B cell (primary cell): ENCODE data around the gene CDC42BPA. TPM values are rescaled to one million over a fixed set of nuclear protein-coding genes. Genes with fewer than 3 reads are reported as not detected.

ENCODE experiments used
- ATAC-seq: fragments of 200-7000 bp; cut with Tn5 transposase; one replicate; pipeline ENCODE4 v1.10.0; 2021; ENCODE audit warnings: low read depth, mild to moderate bottlenecking, moderate number of reproducible peaks, moderate library complexity
- CTCF ChIA-PET: fragments of 350-600 bp; sonication (Branson Sonifier 250); formaldehyde crosslinking; loops from one replicate; lab custom pipeline; 2021; ENCODE audit warnings: antibody characterized with exemption, inconsistent platforms; lab: Charles Lee
- POLR2A ChIA-PET: fragments of 350-600 bp; sonication (Branson Sonifier 250); formaldehyde crosslinking; loops from one replicate; lab custom pipeline; 2021; ENCODE audit warnings: antibody characterized with exemption; lab: Charles Lee
- DNase-seq: peaks from one replicate; pipeline ENCODE4 v3.0.0; 2013
- H2AFZ ChIP-seq: 2 replicates; pipeline ENCODE4 v1.6.1; 2012; ENCODE audit warnings: mild to moderate bottlenecking, low read depth, low read length; ENCODE audit not compliant: insufficient read depth, poor library complexity, severe bottlenecking
- H3K27ac ChIP-seq, 2 donors: 1 replicate in 1 of 2; 2 replicates in 1 of 2; pipeline ENCODE4 v1.5.1; 2012 to 2013; ENCODE audit warnings: low read length in 2 of 2, mild to moderate bottlenecking in 2 of 2, moderate library complexity in 1 of 2
- H3K27me3 ChIP-seq, 4 experiments: fragments of 200-600 bp in 1 of 4; sonication (generic) in 1 of 4; replicated peaks in 1 of 4; 1 replicate in 2 of 4; 2 replicates in 2 of 4; pipeline versions ENCODE4 v1.6.1 to v1.7.0; 2013 to 2016; ENCODE audit warnings: low read length in 3 of 4, mild to moderate bottlenecking in 2 of 4, mixed read lengths in 1 of 4, moderate library complexity in 1 of 4; ENCODE audit not compliant: insufficient read depth in 4 of 4, control insufficient read depth in 3 of 4; ENCODE audit errors: control extremely low read depth in 1 of 4
- H3K36me3 ChIP-seq, 2 experiments: replicated peaks in 1 of 2; 1 replicate in 1 of 2; 2 replicates in 1 of 2; pipeline versions ENCODE4 v1.6.1 to v1.7.1; 2013; ENCODE audit warnings: low read length in 1 of 2; ENCODE audit not compliant: insufficient read depth in 2 of 2, control insufficient read depth in 1 of 2; ENCODE audit errors: control extremely low read depth in 1 of 2, extremely low read depth in 1 of 2
- H3K4me1 ChIP-seq, 2 donors: fragments of 200-600 bp in 1 of 2; sonication (generic) in 1 of 2; 1 replicate in 1 of 2; 2 replicates in 1 of 2; pipeline versions ENCODE4 v1.5.1 to v1.6.1; 2013 to 2017; ENCODE audit warnings: low read length in 2 of 2; ENCODE audit not compliant: control insufficient read depth in 2 of 2, insufficient read depth in 2 of 2
- H3K4me2 ChIP-seq: replicated peaks from 2 replicates; pipeline ENCODE3; 2012; ENCODE audit warnings: mild to moderate bottlenecking, low read depth, low read length; ENCODE audit not compliant: poor library complexity, severe bottlenecking
- H3K4me3 ChIP-seq, 5 experiments: fragments of 200-600 bp in 1 of 5; sonication (generic) in 1 of 5; 1 replicate in 3 of 5; 2 replicates in 2 of 5; pipeline versions ENCODE4 v1.5.1 to v1.7.0; 2011 to 2016; ENCODE audit warnings: low read length in 4 of 5, mild to moderate bottlenecking in 4 of 5, low read depth in 2 of 5, control low read depth in 1 of 5, moderate library complexity in 1 of 5; ENCODE audit not compliant: insufficient read depth in 1 of 5; ENCODE audit errors: control extremely low read depth in 1 of 5, extremely low read depth in 1 of 5
- H3K79me2 ChIP-seq: fragments of 200-600 bp; sonication (generic); one replicate; pipeline ENCODE4 v1.6.0; 2016; ENCODE audit warnings: low read length; ENCODE audit not compliant: control insufficient read depth, insufficient read depth
- H3K9ac ChIP-seq: fragments of 200-600 bp; sonication (generic); 2 replicates; pipeline ENCODE4 v1.6.1; 2017; ENCODE audit warnings: mild to moderate bottlenecking, low read length, moderate library complexity
- H3K9me3 ChIP-seq, 3 donors: one replicate each; pipeline versions ENCODE4 v1.6.1 to v1.7.1; 2013; ENCODE audit warnings: low read length in 2 of 3; ENCODE audit not compliant: control insufficient read depth in 2 of 3, insufficient read depth in 1 of 3; ENCODE audit errors: control extremely low read depth in 1 of 3
- H4K20me1 ChIP-seq: 2 replicates; pipeline ENCODE4 v1.6.0; 2012; ENCODE audit warnings: mild to moderate bottlenecking, low read length; ENCODE audit not compliant: insufficient read depth, control insufficient read depth, poor library complexity, severe bottlenecking
- H3K27ac Mint-ChIP-seq: one replicate; pipeline ENCODE4 v1.8.0; 2021; ENCODE audit warnings: mixed read lengths
- H3K27me3 Mint-ChIP-seq: one replicate; pipeline ENCODE4 v1.8.0; 2021; ENCODE audit warnings: mixed read lengths
- H3K4me1 Mint-ChIP-seq: one replicate; pipeline ENCODE4 v1.8.0; 2021; ENCODE audit warnings: mixed read lengths
- H3K4me3 Mint-ChIP-seq: one replicate; pipeline ENCODE4 v1.8.0; 2021; ENCODE audit warnings: mixed read lengths
- H3K9me3 Mint-ChIP-seq: one replicate; pipeline ENCODE4 v1.8.0; 2022; ENCODE audit warnings: mixed read lengths; ENCODE audit not compliant: insufficient read depth
- EZH2 ChIP-seq: IDR thresholded peaks from 2 replicates; pipeline ENCODE4 v1.6.1; 2012; ENCODE audit warnings: borderline replicate concordance, low read depth, mild to moderate bottlenecking, moderate library complexity, low read length; ENCODE audit not compliant: insufficient read depth, poor library complexity, severe bottlenecking
- WGBS: methylation state at CpG from one replicate; pipeline ENCODE4 v1.1.5; 2013; ENCODE audit warnings: missing lambda C conversion rate; ENCODE audit not compliant: insufficient coverage; 5-methylcytosine and 5-hydroxymethylcytosine counted together
- intact Hi-C: fragments of 100-400 bp; cut with micrococcal nuclease; formaldehyde crosslinking; loops from one replicate; pipeline ENCODE4 v1.10.0; 2022
- polyA plus RNA-seq: library from polyadenylated mRNA; depleted of rRNA; stranded (reverse); fragments of >200 nt; gene quantifications from 2 replicates; pipeline ENCODE4 v1.2.3, GENCODE V29; 2012
- total RNA-seq, 2 donors: library from RNA; stranded (reverse); fragments of 120-200 nt in 1 of 2; gene quantifications; 1 replicate in 1 of 2; 2 replicates in 1 of 2; pipeline versions ENCODE4 v1.2.3 to v1.2.4, GENCODE V29; 2013 to 2022
- TF ChIP-seq, protein P1 (sequence below): fragments of 200-600 bp; IDR thresholded peaks from one replicate; pipeline ENCODE4 v1.8.0; 2022; ENCODE audit warnings: antibody characterized with exemption, mild to moderate bottlenecking

Gene CDC42BPA
- total and polyA plus RNA-seq, 2 donors (not counting 1 experiment from before 2014, with no cell fraction given), result 0.04 to 0.69 TPM

- DNase-seq (no peak), ATAC-seq (no peak)
- ChIA-PET CTCF (no interaction called here), POLR2A (no interaction called here)
- peaks cover 17% of the 10 kb centered on the region for H3K27me3 Mint-ChIP-seq
- no peaks in the 10 kb centered on the region for H3K4me1 ChIP-seq
- no peaks in the 10 kb centered on the region for H3K9me3 Mint-ChIP-seq
- H4K20me1 ChIP-seq, result no peaks in the 10 kb centered on the region
- peaks cover 0 to 1% (median 0%) of the 10 kb centered on the region in 4 experiments for H3K27me3 ChIP-seq
- no peak overlapping the region for H3K27ac Mint-ChIP-seq
- H3K79me2 ChIP-seq, result no peaks in the 10 kb centered on the region
- H3K27ac ChIP-seq, result no peak overlapping the region
- no peak overlapping the region for H3K9ac ChIP-seq
- H3K36me3 ChIP-seq, result no peaks in the 10 kb centered on the region
- H3K4me2 ChIP-seq, result no peak overlapping the region
- no peak for TF ChIP-seq EZH2
- TF ChIP-seq, protein P1, sequence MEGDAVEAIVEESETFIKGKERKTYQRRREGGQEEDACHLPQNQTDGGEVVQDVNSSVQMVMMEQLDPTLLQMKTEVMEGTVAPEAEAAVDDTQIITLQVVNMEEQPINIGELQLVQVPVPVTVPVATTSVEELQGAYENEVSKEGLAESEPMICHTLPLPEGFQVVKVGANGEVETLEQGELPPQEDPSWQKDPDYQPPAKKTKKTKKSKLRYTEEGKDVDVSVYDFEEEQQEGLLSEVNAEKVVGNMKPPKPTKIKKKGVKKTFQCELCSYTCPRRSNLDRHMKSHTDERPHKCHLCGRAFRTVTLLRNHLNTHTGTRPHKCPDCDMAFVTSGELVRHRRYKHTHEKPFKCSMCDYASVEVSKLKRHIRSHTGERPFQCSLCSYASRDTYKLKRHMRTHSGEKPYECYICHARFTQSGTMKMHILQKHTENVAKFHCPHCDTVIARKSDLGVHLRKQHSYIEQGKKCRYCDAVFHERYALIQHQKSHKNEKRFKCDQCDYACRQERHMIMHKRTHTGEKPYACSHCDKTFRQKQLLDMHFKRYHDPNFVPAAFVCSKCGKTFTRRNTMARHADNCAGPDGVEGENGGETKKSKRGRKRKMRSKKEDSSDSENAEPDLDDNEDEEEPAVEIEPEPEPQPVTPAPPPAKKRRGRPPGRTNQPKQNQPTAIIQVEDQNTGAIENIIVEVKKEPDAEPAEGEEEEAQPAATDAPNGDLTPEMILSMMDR, result no peak
- intact Hi-C loops, result no loop called here
- no peak overlapping the region for H3K4me3 Mint-ChIP-seq
- H3K4me1 Mint-ChIP-seq, result no peaks in the 10 kb centered on the region
- H3K4me3 ChIP-seq, result no peak overlapping the region
- no peak overlapping the region for H2AFZ ChIP-seq
- H3K9me3 ChIP-seq, result no peaks in the 10 kb centered on the region
- no CpG with 5 or more reads among the region's 2 CpGs for WGBS
These were observed 249.4 kb downstream of the CDC42BPA start for GRCh38 chr1:227068883-227069282.

DNA sequence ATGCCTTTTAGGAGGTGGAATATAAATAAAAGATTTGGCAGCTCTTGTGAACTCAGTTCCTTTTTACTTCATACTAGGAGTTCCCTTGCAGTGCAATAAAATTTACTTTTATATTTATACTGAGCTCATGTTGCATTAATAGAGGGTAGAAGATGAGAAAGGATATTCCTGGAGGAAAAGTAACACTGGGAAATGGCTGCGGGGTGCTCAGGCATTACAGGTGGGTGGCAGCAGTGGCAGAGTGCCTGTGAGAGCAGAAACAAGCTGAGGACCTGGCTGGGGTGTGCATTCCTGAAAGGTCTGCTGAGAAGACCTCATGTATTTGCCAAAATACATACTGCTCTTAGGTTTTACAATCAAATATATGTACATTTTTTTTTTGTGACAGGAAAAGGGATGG lies 251.3 kb downstream of the CDC42BPA start:
- no peaks in the 10 kb centered on the region for H4K20me1 ChIP-seq
- TF ChIP-seq, protein P1, result no peak
- no peak for TF ChIP-seq EZH2
- no peak overlapping the region for H3K27ac Mint-ChIP-seq
- DNase-seq (no peak), ATAC-seq (no peak)
- no peak overlapping the region for H2AFZ ChIP-seq
- no peak overlapping the region for H3K9ac ChIP-seq
- H3K4me3 Mint-ChIP-seq, result no peak overlapping the region
- CTCF ChIA-PET, result no interaction called here
- POLR2A ChIA-PET, result no interaction called here
- H3K36me3 ChIP-seq, result no peaks in the 10 kb centered on the region
- H3K9me3 ChIP-seq, result no peaks in the 10 kb centered on the region
- intact Hi-C loops, result no loop called here
- H3K27me3 ChIP-seq, result peaks cover 0 to 6% (median 0%) of the 10 kb centered on the region in 4 experiments
- no peaks in the 10 kb centered on the region for H3K79me2 ChIP-seq
- peaks cover 24% of the 10 kb centered on the region for H3K27me3 Mint-ChIP-seq
- no peaks in the 10 kb centered on the region for H3K4me1 Mint-ChIP-seq
- no peaks in the 10 kb centered on the region for H3K9me3 Mint-ChIP-seq
- no peak overlapping the region for H3K27ac ChIP-seq
- no peak overlapping the region for H3K4me2 ChIP-seq
- 71% methylated on average over 1 of the region's 1 CpG for WGBS
- no peak overlapping the region for H3K4me3 ChIP-seq
- H3K4me1 ChIP-seq, result no peaks in the 10 kb centered on the region
